HG03066 (cell line): Measurements from ENCODE around the gene LHFPL2.

Source experiments
- ATAC-seq: cut with Tn5 transposase; IDR thresholded peaks from one replicate; pipeline ENCODE4 v1.9.1; 2021; ENCODE audit warnings: low read depth; ENCODE audit not compliant: unreplicated experiment

Gene LHFPL2

GRCh38 chr5:78576376-78576775, 72.2 kb downstream of the LHFPL2 start:
- ATAC-seq: no peak

- no peak for ATAC-seq
These were observed 73.8 kb downstream of the LHFPL2 start for GRCh38 chr5:78574731-78575161.

- no peak for ATAC-seq
These were observed 74.4 kb downstream of the LHFPL2 start for GRCh38 chr5:78574131-78574673.

GRCh38 chr5:78573318-78573717, 75.3 kb downstream of the LHFPL2 start:
- ATAC-seq: peak; percentile 66

GRCh38 chr5:78570646-78571045, 77.9 kb downstream of the LHFPL2 start:
- ATAC-seq: no peak

GRCh38 chr5:78569441-78569840, 79.1 kb downstream of the LHFPL2 start:
- no peak for ATAC-seq

GRCh38 chr5:78568676-78569075, 79.9 kb downstream of the LHFPL2 start:
- ATAC-seq: no peak

- ATAC-seq: no peak
These were observed 80.4 kb downstream of the LHFPL2 start for GRCh38 chr5:78568212-78568611.

GRCh38 chr5:78567617-78568016, 81.0 kb downstream of the LHFPL2 start:
- no peak for ATAC-seq

- ATAC-seq: no peak
These were observed 81.7 kb downstream of the LHFPL2 start for GRCh38 chr5:78566747-78567425.

- ATAC-seq: no peak
These were observed 83.2 kb downstream of the LHFPL2 start for GRCh38 chr5:78565395-78565794.

- no peak for ATAC-seq
These were observed 85.0 kb downstream of the LHFPL2 start for GRCh38 chr5:78563621-78564020.

- no peak for ATAC-seq
These were observed 85.8 kb downstream of the LHFPL2 start for GRCh38 chr5:78562714-78563330.

- ATAC-seq: no peak
These were observed 86.6 kb downstream of the LHFPL2 start for GRCh38 chr5:78562001-78562400.

GRCh38 chr5:78561261-78561660, 87.3 kb downstream of the LHFPL2 start:
- no peak for ATAC-seq

- no peak for ATAC-seq
These were observed 88.3 kb downstream of the LHFPL2 start for GRCh38 chr5:78560000-78560855.

- no peak for ATAC-seq
These were observed 91.0 kb downstream of the LHFPL2 start for GRCh38 chr5:78557601-78558000.

- ATAC-seq: no peak
These were observed 92.7 kb downstream of the LHFPL2 start for GRCh38 chr5:78555870-78556269.

- ATAC-seq: no peak
These were observed 93.9 kb downstream of the LHFPL2 start for GRCh38 chr5:78554670-78555069.

- ATAC-seq: no peak
These were observed 94.8 kb downstream of the LHFPL2 start for GRCh38 chr5:78553580-78554353.
